OCI-LY1 (cell line): ENCODE results near the gene AK5.

Experiments used
- H2AFZ ChIP-seq: fragments of 200-600 bp; sonication (generic), shearing (Covaris generic); 2 replicates; pipeline ENCODE4 v1.6.0; 2014; ENCODE audit warnings: antibody characterized with exemption, mild to moderate bottlenecking, low read length
- H3F3A ChIP-seq: fragments of 200-600 bp; sonication (generic), shearing (Covaris generic); 2 replicates; pipeline ENCODE4 v1.6.0; 2014; ENCODE audit warnings: mild to moderate bottlenecking, antibody characterized with exemption, low read length, moderate library complexity; ENCODE audit not compliant: insufficient read depth
- H3K27ac ChIP-seq: fragments of 200-600 bp; sonication (generic); 2 replicates; pipeline ENCODE4 v1.5.1; 2014; ENCODE audit warnings: low read length, mixed run types, mild to moderate bottlenecking, low read depth; ENCODE audit not compliant: poor library complexity, severe bottlenecking
- H3K27me3 ChIP-seq: fragments of 200-600 bp; sonication (generic); 2 replicates; pipeline ENCODE4 v1.6.0; 2014; ENCODE audit warnings: antibody characterized with exemption, mild to moderate bottlenecking, low read length, moderate library complexity; ENCODE audit not compliant: insufficient read depth
- H3K36me3 ChIP-seq: fragments of 200-600 bp; sonication (generic); 2 replicates; pipeline ENCODE4 v1.6.1; 2014; ENCODE audit warnings: mild to moderate bottlenecking, antibody characterized with exemption, low read length, moderate library complexity, mixed read lengths; ENCODE audit not compliant: insufficient read depth
- H3K4me1 ChIP-seq: fragments of 200-600 bp; sonication (generic); 2 replicates; pipeline ENCODE4 v1.5.1; 2014; ENCODE audit warnings: mild to moderate bottlenecking, low read length, moderate library complexity; ENCODE audit not compliant: insufficient read depth, severe bottlenecking
- H3K4me2 ChIP-seq: fragments of 200-600 bp; sonication (generic), shearing (Covaris generic); 2 replicates; pipeline ENCODE4 v1.6.1; 2014; ENCODE audit warnings: low read length
- H3K4me3 ChIP-seq: fragments of 200-600 bp; sonication (generic); 2 replicates; pipeline ENCODE4 v1.5.1; 2014; ENCODE audit warnings: low read length, low read depth, mild to moderate bottlenecking, mixed read lengths; ENCODE audit not compliant: poor library complexity, severe bottlenecking
- H3K79me2 ChIP-seq: fragments of 200-600 bp; shearing (Covaris generic); 2 replicates; pipeline ENCODE4 v1.6.1; 2016; ENCODE audit warnings: mixed run types, low read length, mixed read lengths; ENCODE audit not compliant: insufficient read depth
- H3K9ac ChIP-seq: fragments of 200-600 bp; sonication (generic), shearing (Covaris generic); 2 replicates; pipeline ENCODE4 v1.6.1; 2014; ENCODE audit warnings: mild to moderate bottlenecking, low read length, mixed read lengths
- H3K9me2 ChIP-seq: fragments of 200-600 bp; sonication (generic), shearing (Covaris generic); 2 replicates; pipeline ENCODE4 v1.6.1; 2014; ENCODE audit warnings: low read depth, mild to moderate bottlenecking, low read length, mixed read lengths
- H3K9me3 ChIP-seq: fragments of 200-600 bp; shearing (Covaris generic); 2 replicates; pipeline ENCODE4 v1.6.1; 2014; ENCODE audit warnings: low read length, mixed read lengths
- H4K20me1 ChIP-seq: fragments of 200-600 bp; sonication (generic), shearing (Covaris generic); 2 replicates; pipeline ENCODE4 v1.6.0; 2016; ENCODE audit warnings: mild to moderate bottlenecking, low read length; ENCODE audit not compliant: insufficient read depth
- EZH2 ChIP-seq: fragments of 200-600 bp; sonication (generic), shearing (Covaris generic); IDR thresholded peaks from 2 replicates; pipeline ENCODE4 v1.8.0; 2017; ENCODE audit warnings: borderline replicate concordance, mixed run types, mild to moderate bottlenecking, antibody characterized with exemption, low read length, moderate library complexity, mixed read lengths
- TF ChIP-seq, protein P1 (sequence below): fragments of 200-600 bp; sonication (generic), shearing (Covaris generic); IDR thresholded peaks from 2 replicates; pipeline ENCODE4 v1.5.1; 2017; ENCODE audit warnings: mild to moderate bottlenecking, antibody characterized with exemption, low read length, moderate library complexity, mixed read lengths

Gene AK5

DNA sequence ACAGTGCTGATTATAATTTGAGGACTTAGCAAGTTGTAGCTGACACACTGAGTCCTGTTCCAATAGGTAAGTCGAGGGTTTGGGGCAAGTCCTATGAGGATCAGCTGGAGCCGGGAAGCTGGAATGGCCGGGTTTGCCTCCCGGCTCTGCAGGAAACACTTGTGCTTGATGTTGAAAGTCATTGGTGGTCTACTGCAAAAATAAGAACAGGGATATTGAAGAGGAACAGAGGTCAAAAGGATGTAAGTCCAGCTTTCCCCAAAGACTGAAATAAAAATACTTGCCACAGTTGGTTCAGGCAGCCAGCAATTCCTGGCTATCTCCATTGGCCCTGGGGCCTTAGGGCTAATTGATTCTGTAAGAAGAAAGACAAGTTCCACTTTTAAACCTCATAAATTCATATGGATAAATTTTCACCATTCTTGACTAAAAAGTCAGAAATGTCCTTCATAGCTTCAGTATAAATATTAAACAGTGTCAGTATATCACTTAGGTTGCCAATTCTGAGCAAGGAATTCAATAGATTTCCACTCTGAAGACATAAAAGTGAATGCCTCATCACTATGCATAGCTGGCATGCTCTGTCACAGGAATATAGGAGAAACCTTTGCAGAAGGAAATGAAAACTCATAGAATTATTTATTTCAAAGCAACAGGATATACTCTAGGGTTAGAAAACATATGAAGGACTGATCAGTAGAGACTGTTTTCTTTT is 165.2 kb downstream of the AK5 start:
- Histone ChIP-seq H3K9me2 (no peaks in the 10 kb centered on the region), H3K9ac (no peak overlapping the region), H3K4me3 (no peak overlapping the region), H3K27ac (no peak overlapping the region), H2AFZ (no peak overlapping the region), H3F3A (no peaks in the 10 kb centered on the region), H3K36me3 (no peaks in the 10 kb centered on the region), H3K4me2 (no peak overlapping the region), H3K79me2 (no peaks in the 10 kb centered on the region), H3K27me3 (no peaks in the 10 kb centered on the region), H3K4me1 (no peaks in the 10 kb centered on the region), H4K20me1 (no peaks in the 10 kb centered on the region), H3K9me3 (no peaks in the 10 kb centered on the region)
- no peak for TF ChIP-seq EZH2
- TF ChIP-seq, protein P1, sequence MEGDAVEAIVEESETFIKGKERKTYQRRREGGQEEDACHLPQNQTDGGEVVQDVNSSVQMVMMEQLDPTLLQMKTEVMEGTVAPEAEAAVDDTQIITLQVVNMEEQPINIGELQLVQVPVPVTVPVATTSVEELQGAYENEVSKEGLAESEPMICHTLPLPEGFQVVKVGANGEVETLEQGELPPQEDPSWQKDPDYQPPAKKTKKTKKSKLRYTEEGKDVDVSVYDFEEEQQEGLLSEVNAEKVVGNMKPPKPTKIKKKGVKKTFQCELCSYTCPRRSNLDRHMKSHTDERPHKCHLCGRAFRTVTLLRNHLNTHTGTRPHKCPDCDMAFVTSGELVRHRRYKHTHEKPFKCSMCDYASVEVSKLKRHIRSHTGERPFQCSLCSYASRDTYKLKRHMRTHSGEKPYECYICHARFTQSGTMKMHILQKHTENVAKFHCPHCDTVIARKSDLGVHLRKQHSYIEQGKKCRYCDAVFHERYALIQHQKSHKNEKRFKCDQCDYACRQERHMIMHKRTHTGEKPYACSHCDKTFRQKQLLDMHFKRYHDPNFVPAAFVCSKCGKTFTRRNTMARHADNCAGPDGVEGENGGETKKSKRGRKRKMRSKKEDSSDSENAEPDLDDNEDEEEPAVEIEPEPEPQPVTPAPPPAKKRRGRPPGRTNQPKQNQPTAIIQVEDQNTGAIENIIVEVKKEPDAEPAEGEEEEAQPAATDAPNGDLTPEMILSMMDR, result no peak

DNA sequence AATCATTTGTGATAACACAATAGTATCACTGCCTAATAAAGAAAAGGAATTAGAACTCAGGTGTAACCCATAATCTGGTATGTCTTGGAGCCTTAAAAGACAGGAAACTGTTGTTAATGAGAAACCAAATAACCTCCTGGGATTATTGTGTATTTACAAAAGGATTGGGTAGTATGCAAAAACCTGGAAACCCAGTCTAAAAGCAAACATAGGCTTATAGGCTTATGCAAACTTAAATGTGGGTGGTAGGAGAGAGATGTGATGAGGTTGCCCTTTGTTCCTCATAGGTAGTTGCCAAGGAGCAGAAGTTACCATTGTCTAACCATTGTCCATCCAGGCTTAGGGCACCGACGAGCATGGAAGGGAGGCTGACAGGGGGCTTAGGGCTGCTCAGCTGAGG is 165.8 kb downstream of the AK5 start:
- H3K9me2 ChIP-seq, result no peaks in the 10 kb centered on the region
- H3K27me3 ChIP-seq, result no peaks in the 10 kb centered on the region
- H2AFZ ChIP-seq, result no peak overlapping the region
- H3K27ac ChIP-seq, result no peak overlapping the region
- no peak overlapping the region for H3K9ac ChIP-seq
- H3K4me2 ChIP-seq, result no peak overlapping the region
- no peaks in the 10 kb centered on the region for H3F3A ChIP-seq
- no peaks in the 10 kb centered on the region for H3K9me3 ChIP-seq
- H3K4me1 ChIP-seq, result no peaks in the 10 kb centered on the region
- no peaks in the 10 kb centered on the region for H3K36me3 ChIP-seq
- H3K4me3 ChIP-seq, result no peak overlapping the region
- TF ChIP-seq EZH2, result no peak
- no peaks in the 10 kb centered on the region for H3K79me2 ChIP-seq
- no peaks in the 10 kb centered on the region for H4K20me1 ChIP-seq

DNA sequence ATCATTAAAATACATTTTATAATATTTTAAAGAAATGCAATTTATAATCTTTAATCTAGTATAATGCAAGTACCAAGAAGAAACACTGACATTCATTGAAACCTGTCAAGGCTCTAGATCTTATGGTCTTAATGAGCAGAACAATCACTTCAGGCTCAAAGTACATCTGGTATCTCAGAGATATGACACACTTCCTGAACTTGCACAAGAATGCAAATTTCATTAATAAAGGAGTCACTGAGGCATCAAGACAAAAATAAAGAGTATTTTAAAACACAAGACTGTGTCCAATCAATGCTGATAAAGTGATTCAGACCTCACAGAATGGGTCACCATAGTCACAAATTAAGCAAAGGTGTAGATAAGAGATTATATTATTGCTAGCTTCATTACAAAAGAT is 178.1 kb downstream of the AK5 start:
- no peak overlapping the region for H3K4me3 ChIP-seq
- H3F3A ChIP-seq, result no peaks in the 10 kb centered on the region
- H3K27me3 ChIP-seq, result no peaks in the 10 kb centered on the region; the same call in 1 of the 2 replicates
- H3K79me2 ChIP-seq, result no peaks in the 10 kb centered on the region
- H3K4me2 ChIP-seq, result no peak overlapping the region
- H3K9me2 ChIP-seq, result no peaks in the 10 kb centered on the region
- H2AFZ ChIP-seq, result no peak overlapping the region
- no peak for TF ChIP-seq EZH2
- TF ChIP-seq, protein P1, result no peak
- H3K9me3 ChIP-seq, result no peaks in the 10 kb centered on the region
- no peaks in the 10 kb centered on the region for H3K4me1 ChIP-seq
- no peaks in the 10 kb centered on the region for H4K20me1 ChIP-seq
- no peak overlapping the region for H3K9ac ChIP-seq
- H3K27ac ChIP-seq, result no peak overlapping the region
- no peaks in the 10 kb centered on the region for H3K36me3 ChIP-seq

DNA sequence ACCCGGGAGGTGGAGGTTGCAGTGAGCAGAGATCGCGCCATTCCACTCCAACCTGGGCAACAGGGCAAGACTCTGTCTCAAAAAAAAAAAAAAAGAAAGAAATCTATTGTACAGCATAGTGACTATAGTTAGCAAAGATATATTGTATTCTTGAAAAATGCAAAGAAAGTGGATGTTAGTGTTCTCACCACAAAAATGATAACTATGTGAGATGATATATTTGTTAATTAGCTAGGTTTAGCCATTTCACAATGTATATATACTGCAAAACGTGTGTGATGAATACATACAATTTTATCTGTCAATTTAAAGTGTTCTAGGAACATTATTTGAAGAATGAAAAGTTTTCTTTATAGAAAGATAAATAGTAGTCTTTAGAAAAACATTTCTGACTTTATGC is 179.9 kb downstream of the AK5 start:
- Histone ChIP-seq H3K4me3 (no peak overlapping the region), H4K20me1 (no peaks in the 10 kb centered on the region), H3K36me3 (no peaks in the 10 kb centered on the region), H2AFZ (no peak overlapping the region), H3K9ac (no peak overlapping the region), H3K4me1 (no peaks in the 10 kb centered on the region), H3K9me2 (no peaks in the 10 kb centered on the region), H3K27ac (no peak overlapping the region), H3K4me2 (no peak overlapping the region), H3K79me2 (no peaks in the 10 kb centered on the region), H3F3A (no peaks in the 10 kb centered on the region), H3K9me3 (no peaks in the 10 kb centered on the region), H3K27me3 (no peaks in the 10 kb centered on the region; the same call in 1 of the 2 replicates)
- no peak for TF ChIP-seq EZH2
- TF ChIP-seq, protein P1, result no peak
